ENCODE results near the gene SENP3. TPM values are rescaled to one million over a fixed set of nuclear protein-coding genes. Genes with fewer than 3 reads are reported as not detected.
A peak's percentile ranks its signal among the peaks of the same experiment; 100 is the strongest.

Gene SENP3
- polyA plus RNA-seq, 2 of the 4 experiments (the other 2 are of a cell fraction): 114 to 150 TPM

GRCh38 chr17:7588553-7589203, 27.0 kb downstream of the SENP3 start:
- ChIA-PET CTCF (interaction anchor here (0.8 to 12.1 kb wide), 25 partner anchors 7 to 535 kb away, joined by 3 to 184 read pairs (median 5); partner anchors contain the start of genes ATP1B2, CD68, DNAH2 and FXR2), POLR2A (interaction anchor here (2.2 to 3.0 kb wide), 3 partner anchors 9 to 98 kb away, joined by 7 to 16 read pairs (median 12); partner anchors contain the start of genes CD68 and TP53)
- Histone ChIP-seq H3K27ac (0 out of 6 replicates have a peak overlapping the region, but pooled peaks of 1 of the 2 experiments have one; percentile 7), H3K9me3 (no peaks in the 10 kb centered on the region), H3K4me1 (peaks cover 36% of the 10 kb centered on the region), H3K4me3 (no peak overlapping the region), H3K4me2 (no peak overlapping the region)
- DNase-seq (ENCODE audit: low read depth in 1 of 2, low spot score in 1 of 2): no peak
- TF ChIP-seq CEBPB (IDR thresholded peaks at IDR 0.05) (no peak), GATA3 (IDR thresholded peaks at IDR 0.05; ENCODE audit: borderline replicate concordance) (no peak), FOSL2 (IDR thresholded peaks at IDR 0.05) (no peak), FOSL2 (CRISPR knock-in tag; IDR thresholded peaks at IDR 0.05) (no peak), HOXB5 (CRISPR knock-in tag; IDR thresholded peaks at IDR 0.05) (no peak), BCL3 (IDR thresholded peaks at IDR 0.05) (no peak), ELK1 (IDR thresholded peaks at IDR 0.05; ENCODE audit: low read depth, low read length) (no peak), ATOH8 (CRISPR knock-in tag; IDR thresholded peaks at IDR 0.05; ENCODE audit: low read depth) (no peak), EP300 (IDR thresholded peaks at IDR 0.05) (no peak), CTCF (IDR thresholded peaks at IDR 0.05) (no peak), CHD2 (IDR thresholded peaks at IDR 0.05; ENCODE audit: low read length, partially characterized antibody) (no peak), MYC (IDR thresholded peaks at IDR 0.05; ENCODE audit: borderline replicate concordance, low read length) (no peak), KDM5A (IDR thresholded peaks at IDR 0.05) (no peak), HOXA7 (CRISPR knock-in tag; IDR thresholded peaks at IDR 0.05) (no peak), PHF8 (IDR thresholded peaks at IDR 0.05; ENCODE audit: borderline replicate concordance, low read depth) (no peak), MAZ (IDR thresholded peaks at IDR 0.05; ENCODE audit: borderline replicate concordance, low read depth, low read length) (no peak), ZC3H11A (IDR thresholded peaks at IDR 0.05) (no peak), JUNB (IDR thresholded peaks at IDR 0.05) (no peak)
- FAIRE-seq: no peak
- WGBS (ENCODE audit: missing lambda C conversion rate): 91% methylated on average over 30 of the region's 30 CpGs
- no peak for ATAC-seq

- no peak for FAIRE-seq
- CTCF ChIA-PET: interaction anchor here (0.6 to 12.1 kb wide), 27 partner anchors 11 to 535 kb away, joined by 3 to 184 read pairs (median 5); partner anchors contain the start of genes ATP1B2, CD68, DNAH2 and FXR2
- ATAC-seq: peak; percentile 22 to 65; a peak in 3 of 6 replicates
- peak overlapping the region in 1 of 2 experiments; percentile 78; a peak in 2 of 6 replicates for H3K27ac ChIP-seq
- POLR2A ChIA-PET: interaction anchor here (0.8 to 3.0 kb wide), 4 partner anchors 10 to 98 kb away, joined by 3 to 16 read pairs (median 10); partner anchors contain the start of genes CD68, SAT2 and TP53
- peaks cover 36% of the 10 kb centered on the region for H3K4me1 ChIP-seq
- DNase-seq (ENCODE audit: low read depth in 1 of 2, low spot score in 1 of 2): peak in 1 of 2 experiments; percentile 72
- H3K9me3 ChIP-seq: no peaks in the 10 kb centered on the region
- no peak overlapping the region; the same call in 2 of the 3 replicates for H3K4me2 ChIP-seq
- WGBS (ENCODE audit: missing lambda C conversion rate): 81% methylated on average over 51 of the region's 56 CpGs
- no peak overlapping the region for H3K4me3 ChIP-seq
- TF ChIP-seq SREBF2 (IDR thresholded peaks at IDR 0.05) (no peak), POLR2A (IDR thresholded peaks at IDR 0.05; ENCODE audit: low read length) (no peak), NPAS2 (CRISPR knock-in tag; IDR thresholded peaks at IDR 0.05; ENCODE audit: borderline replicate concordance) (no peak), NFE2L2 (conservative IDR thresholded peaks at IDR 0.05; ENCODE audit: low read length) (no peak), GATA3 (IDR thresholded peaks at IDR 0.05; ENCODE audit: borderline replicate concordance) (no peak), BCL3 (IDR thresholded peaks at IDR 0.05) (0 out of 3 replicates have a peak, but pooled peaks have one; percentile 8), HOXB5 (CRISPR knock-in tag; IDR thresholded peaks at IDR 0.05) (no peak), MAFK (IDR thresholded peaks at IDR 0.05; ENCODE audit: partially characterized antibody) (no peak), CHD4 (IDR thresholded peaks at IDR 0.05; ENCODE audit: borderline replicate concordance) (no peak), RAD21 (conservative IDR thresholded peaks at IDR 0.05 in 1 of 2, IDR thresholded peaks at IDR 0.05 in 1 of 2) (peak; percentile 44 to 45; a peak in 3 of 5 replicates)
Measured at GRCh38 chr17:7589204-7589868, 27.6 kb downstream of the SENP3 start.

All from A549 (cell line).